Activated B cell treated with CpG ODN at 0.5 μM for 24 hours (primary cell): Measurements from ENCODE around the gene HNRNPUL2. TPM values are rescaled to one million over a fixed set of nuclear protein-coding genes. Genes with fewer than 3 reads are reported as not detected.

Experiments
- ATAC-seq: fragments of 200-7000 bp; cut with Tn5 transposase; one replicate; pipeline ENCODE4 v1.10.0; 2021; ENCODE audit warnings: low read depth, mild to moderate bottlenecking, moderate library complexity
- CTCF ChIA-PET: fragments of 350-600 bp; sonication (Branson Sonifier 250); formaldehyde crosslinking; loops from one replicate; lab custom pipeline; 2021; ENCODE audit warnings: antibody characterized with exemption; lab: Charles Lee
- POLR2A ChIA-PET: fragments of 350-600 bp; sonication (Branson Sonifier 250); formaldehyde crosslinking; loops from one replicate; lab custom pipeline; 2021; ENCODE audit warnings: antibody characterized with exemption; lab: Charles Lee
- DNase-seq: peaks from one replicate; pipeline ENCODE4 v3.0.0; 2022
- H3K27ac Mint-ChIP-seq: one replicate; pipeline ENCODE4 v1.8.0; 2020; ENCODE audit warnings: mixed read lengths
- H3K27me3 Mint-ChIP-seq: one replicate; pipeline ENCODE4 v1.8.0; 2021; ENCODE audit warnings: mixed read lengths
- H3K36me3 Mint-ChIP-seq: one replicate; pipeline ENCODE4 v1.8.0; 2021; ENCODE audit warnings: low read depth, mixed read lengths
- H3K4me1 Mint-ChIP-seq: one replicate; pipeline ENCODE4 v1.8.0; 2021; ENCODE audit warnings: mixed read lengths
- H3K4me3 Mint-ChIP-seq: one replicate; pipeline ENCODE4 v1.8.0; 2020; ENCODE audit warnings: mild to moderate bottlenecking, mixed read lengths
- H3K9me3 Mint-ChIP-seq: one replicate; pipeline ENCODE4 v1.8.0; 2020; ENCODE audit warnings: mixed read lengths
- intact Hi-C: fragments of 100-400 bp; cut with micrococcal nuclease; formaldehyde crosslinking; loops from one replicate; pipeline ENCODE4 v1.15.1; 2024
- total RNA-seq: library from RNA; stranded (reverse); gene quantifications from 2 replicates; pipeline ENCODE4 v1.2.3, GENCODE V29; 2022
- TF ChIP-seq, protein P1 (sequence below): fragments of 200-600 bp; IDR thresholded peaks from one replicate; pipeline ENCODE4 v1.8.0; 2022; ENCODE audit warnings: antibody characterized with exemption, mild to moderate bottlenecking

The HNRNPUL2 gene
- total RNA-seq, 1 donor from 2014 or later, result 63.9 TPM

DNA sequence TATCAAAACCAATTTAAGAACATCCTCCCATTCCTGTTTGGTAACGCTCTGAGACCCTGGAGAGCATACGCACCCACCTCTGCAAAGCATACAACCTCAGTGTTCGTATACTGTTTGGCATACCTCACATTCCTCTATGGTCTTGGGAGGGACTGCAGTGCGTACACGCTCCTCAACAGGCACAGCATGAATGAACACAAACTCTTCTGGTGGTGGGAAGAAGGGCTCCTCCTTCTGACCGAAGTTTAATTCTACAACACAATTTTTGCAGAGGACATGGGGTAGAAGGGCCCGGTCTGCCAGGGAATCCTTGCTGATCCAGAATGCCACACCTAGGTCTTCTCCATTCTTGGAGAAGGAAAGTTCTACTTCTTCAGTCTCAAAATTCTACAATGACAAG lies 5.3 kb downstream of the HNRNPUL2 start:
- Mint-ChIP-seq H3K27me3 (no peaks in the 10 kb centered on the region), H3K27ac (peak overlapping the region; percentile 35), H3K9me3 (no peaks in the 10 kb centered on the region), H3K4me1 (peaks cover 36% of the 10 kb centered on the region), H3K4me3 (no peak overlapping the region), H3K36me3 (peaks cover 93% of the 10 kb centered on the region)
- intact Hi-C loops, result no loop called here
- no peak for DNase-seq
- no peak for ATAC-seq
- CTCF ChIA-PET, result no interaction called here
- TF ChIP-seq, protein P1, sequence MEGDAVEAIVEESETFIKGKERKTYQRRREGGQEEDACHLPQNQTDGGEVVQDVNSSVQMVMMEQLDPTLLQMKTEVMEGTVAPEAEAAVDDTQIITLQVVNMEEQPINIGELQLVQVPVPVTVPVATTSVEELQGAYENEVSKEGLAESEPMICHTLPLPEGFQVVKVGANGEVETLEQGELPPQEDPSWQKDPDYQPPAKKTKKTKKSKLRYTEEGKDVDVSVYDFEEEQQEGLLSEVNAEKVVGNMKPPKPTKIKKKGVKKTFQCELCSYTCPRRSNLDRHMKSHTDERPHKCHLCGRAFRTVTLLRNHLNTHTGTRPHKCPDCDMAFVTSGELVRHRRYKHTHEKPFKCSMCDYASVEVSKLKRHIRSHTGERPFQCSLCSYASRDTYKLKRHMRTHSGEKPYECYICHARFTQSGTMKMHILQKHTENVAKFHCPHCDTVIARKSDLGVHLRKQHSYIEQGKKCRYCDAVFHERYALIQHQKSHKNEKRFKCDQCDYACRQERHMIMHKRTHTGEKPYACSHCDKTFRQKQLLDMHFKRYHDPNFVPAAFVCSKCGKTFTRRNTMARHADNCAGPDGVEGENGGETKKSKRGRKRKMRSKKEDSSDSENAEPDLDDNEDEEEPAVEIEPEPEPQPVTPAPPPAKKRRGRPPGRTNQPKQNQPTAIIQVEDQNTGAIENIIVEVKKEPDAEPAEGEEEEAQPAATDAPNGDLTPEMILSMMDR, result no peak
- POLR2A ChIA-PET, result interaction anchor here (0.7 kb wide), 1 partner anchor 102 kb away, joined by 3 read pairs; no protein-coding TSS in a partner anchor

DNA sequence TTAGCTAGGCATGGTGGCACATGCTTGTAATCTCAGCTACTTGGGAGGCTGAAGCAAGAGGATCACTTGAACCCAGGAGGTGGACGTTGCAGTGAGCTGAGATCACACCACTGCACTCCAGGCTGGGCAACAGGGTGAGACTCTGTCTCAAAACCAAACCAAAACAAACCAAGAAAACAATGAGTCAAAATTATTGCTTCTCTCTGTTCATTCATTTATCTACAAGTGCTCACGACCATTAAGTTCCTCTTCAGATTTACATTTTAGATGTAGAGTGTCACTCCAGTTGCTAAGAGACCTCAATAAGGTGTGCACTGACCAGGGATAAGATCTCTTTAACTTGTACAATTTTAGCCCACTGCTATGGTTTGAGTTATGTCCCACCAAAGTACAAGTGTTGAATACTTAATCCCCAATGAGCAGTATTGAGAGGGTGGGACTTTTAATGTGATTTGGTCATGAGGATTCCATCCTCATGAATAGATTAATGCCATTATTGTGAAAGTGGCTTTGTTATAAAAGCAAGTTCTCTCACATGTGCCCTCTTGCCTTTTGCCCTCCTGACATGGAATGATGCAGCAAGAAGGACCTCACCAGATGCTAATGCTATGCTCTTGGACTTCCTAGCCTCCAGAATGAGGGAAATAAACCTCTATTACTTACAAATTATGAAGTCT lies 7.8 kb downstream of the HNRNPUL2 start:
- H3K4me1 Mint-ChIP-seq, result peaks cover 17% of the 10 kb centered on the region

DNA sequence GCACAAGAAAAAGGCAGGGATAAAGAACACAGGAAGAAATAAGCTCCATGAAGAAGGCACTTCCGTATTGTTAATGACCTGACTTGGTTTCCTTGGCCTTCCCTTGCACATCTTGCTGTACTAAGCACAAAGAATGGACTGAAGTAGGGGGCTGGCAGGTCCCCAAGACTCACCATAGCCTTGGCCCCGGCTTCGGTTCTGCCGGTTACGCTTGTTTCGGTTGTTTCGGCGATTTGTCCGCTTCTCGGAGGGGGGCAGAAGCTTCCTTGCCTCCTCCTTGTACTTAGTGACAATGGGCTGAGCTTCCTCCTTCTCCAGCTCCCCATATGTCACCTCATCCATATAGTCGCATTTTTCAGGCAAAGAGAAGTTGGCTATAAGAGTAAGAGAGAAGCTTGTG lies 10.4 kb downstream of the HNRNPUL2 start:
- ChIA-PET POLR2A (interaction anchor here (1.8 kb wide), 1 partner anchor 10 kb away, joined by 6 read pairs; the partner anchor contains the start of gene HNRNPUL2), CTCF (no interaction called here)
- no peaks in the 10 kb centered on the region for H3K9me3 Mint-ChIP-seq
- H3K27me3 Mint-ChIP-seq, result no peaks in the 10 kb centered on the region
- DNase-seq (no peak), ATAC-seq (no peak)
- H3K27ac Mint-ChIP-seq, result no peak overlapping the region
- peaks cover 20% of the 10 kb centered on the region for H3K4me1 Mint-ChIP-seq
- no peak overlapping the region for H3K4me3 Mint-ChIP-seq
- TF ChIP-seq, protein P1, result no peak
- intact Hi-C loops, result no loop called here
- peaks cover 94% of the 10 kb centered on the region for H3K36me3 Mint-ChIP-seq

More for the DNA sequence above, 7.8 kb downstream of the HNRNPUL2 start:
- DNase-seq (no peak), ATAC-seq (no peak)
- intact Hi-C loops, result no loop called here
- H3K9me3 Mint-ChIP-seq, result no peaks in the 10 kb centered on the region
- peaks cover 98% of the 10 kb centered on the region for H3K36me3 Mint-ChIP-seq
- no peak overlapping the region for H3K4me3 Mint-ChIP-seq
- ChIA-PET POLR2A (interaction anchor here (0.7 to 1.6 kb wide), 4 partner anchors 8 to 112 kb away, joined by 3 to 5 read pairs (median 4); partner anchors contain the start of genes GANAB, HNRNPUL2 and STX5), CTCF (no interaction called here)
- no peaks in the 10 kb centered on the region for H3K27me3 Mint-ChIP-seq
- no peak overlapping the region for H3K27ac Mint-ChIP-seq
- TF ChIP-seq, protein P1, result no peak

DNA sequence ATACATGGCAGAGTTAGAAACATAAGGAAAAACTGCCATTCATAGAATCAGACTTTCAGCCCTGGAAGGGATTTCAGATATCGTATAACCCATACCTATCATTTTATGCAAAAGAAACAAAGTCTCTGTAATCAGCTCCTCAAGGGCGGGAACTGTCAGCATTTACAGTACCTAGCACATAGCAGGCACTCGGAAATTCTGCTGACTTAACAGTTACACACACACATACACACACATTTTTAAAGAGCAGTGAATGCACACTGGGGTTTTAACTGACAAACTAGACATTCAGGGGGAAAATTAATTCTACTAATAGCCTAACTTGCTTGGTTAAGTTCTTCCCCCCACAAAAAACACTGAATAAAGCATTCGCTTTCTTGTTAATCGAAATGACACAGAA lies 11.1 kb downstream of the HNRNPUL2 start:
- ATAC-seq (no peak), DNase-seq (no peak)
- no peak overlapping the region for H3K27ac Mint-ChIP-seq
- CTCF ChIA-PET, result no interaction called here
- intact Hi-C loops, result no loop called here
- peaks cover 92% of the 10 kb centered on the region for H3K36me3 Mint-ChIP-seq
- no peaks in the 10 kb centered on the region for H3K9me3 Mint-ChIP-seq
- TF ChIP-seq, protein P1, result no peak
- H3K4me3 Mint-ChIP-seq, result no peak overlapping the region
- no peaks in the 10 kb centered on the region for H3K27me3 Mint-ChIP-seq
- POLR2A ChIA-PET, result interaction anchor here (0.5 to 0.8 kb wide), 4 partner anchors 10 to 43 kb away, joined by 3 to 10 read pairs (median 4); partner anchors contain the start of genes HNRNPUL2 and TTC9C
- peaks cover 20% of the 10 kb centered on the region for H3K4me1 Mint-ChIP-seq
